Kidney (tissue), 14 donors: ENCODE measurements around the gene TMPRSS15. TPM values are rescaled to one million over a fixed set of nuclear protein-coding genes. Genes with fewer than 3 reads are reported as not detected.

Experiments
- DNase-seq, 5 donors: peaks; one replicate each; pipeline ENCODE4 v3.0.0-alpha.2; 2013 to 2020
- FAIRE-seq: peaks from 2 replicates; lab custom pipeline; 2012; peaks lifted over from hg19 to GRCh38; lab: Jason Lieb, UNC
- H3K27ac ChIP-seq, 2 donors: one replicate each; pipeline ENCODE4 v1.7.0; 2013; ENCODE audit warnings: low read depth in 2 of 2, low read length in 2 of 2, inconsistent platforms in 1 of 2
- H3K27me3 ChIP-seq: one replicate; pipeline ENCODE4 v1.7.1; 2013; ENCODE audit warnings: low read length, inconsistent platforms; ENCODE audit not compliant: control insufficient read depth, insufficient read depth
- H3K36me3 ChIP-seq, 3 donors: one replicate each; pipeline versions ENCODE4 v1.7.0 to v1.7.1; 2013; ENCODE audit warnings: low read length in 3 of 3, control low read depth in 1 of 3, inconsistent platforms in 1 of 3; ENCODE audit not compliant: insufficient read depth in 3 of 3, control insufficient read depth in 2 of 3
- H3K4me1 ChIP-seq, 3 donors: one replicate each; pipeline versions ENCODE4 v1.7.0 to v1.7.1; 2013; ENCODE audit warnings: low read length in 3 of 3, inconsistent platforms in 1 of 3, low read depth in 1 of 3; ENCODE audit not compliant: control insufficient read depth in 2 of 3, insufficient read depth in 2 of 3
- H3K4me3 ChIP-seq, 3 donors: one replicate each; pipeline versions ENCODE4 v1.7.0 to v1.8.1; 2013; ENCODE audit warnings: low read length in 3 of 3, control low read depth in 1 of 3, inconsistent platforms in 1 of 3
- H3K9ac ChIP-seq, 3 donors: one replicate each; pipeline versions ENCODE4 v1.7.0 to v1.7.1; 2013; ENCODE audit warnings: low read length in 3 of 3, control low read depth in 1 of 3, inconsistent platforms in 1 of 3
- H3K9me3 ChIP-seq, 3 donors: one replicate each; pipeline versions ENCODE4 v1.7.0 to v1.7.1; 2013; ENCODE audit warnings: low read length in 3 of 3, control low read depth in 1 of 3, inconsistent platforms in 1 of 3; ENCODE audit not compliant: control insufficient read depth in 2 of 3, insufficient read depth in 1 of 3
- intact Hi-C: fragments of 100-400 bp; cut with DNase I; formaldehyde crosslinking; loops from one replicate; pipeline ENCODE4 v1.11.1; 2022
- polyA plus RNA-seq: library from polyadenylated mRNA; stranded (reverse); fragments of 350-450 nt; fragmentation: Illumina TruSeq; extraction: RNeasy Lipid Tissue Mini Kit (QIAGEN cat#74804); gene quantifications from one replicate; pipeline ENCODE4 v1.2.3, GENCODE V29; 2014; ENCODE audit warnings: low read depth, low replicate concordance; ENCODE audit not compliant: insufficient read depth
- total RNA-seq: library from RNA; stranded (reverse); fragmentation: NEBNext Ultra II Directional; extraction: Animal tissue kit (Norgen Biotek cat#: 25700); gene quantifications from one replicate; pipeline ENCODE4 v1.2.1, GENCODE V29; 2021
- TF ChIP-seq, protein P1 (sequence below): IDR thresholded peaks from 3 replicates; pipeline ENCODE4 v1.5.1; 2012; ENCODE audit warnings: mild to moderate bottlenecking, moderate library complexity, borderline replicate concordance; ENCODE audit not compliant: insufficient read depth; ENCODE audit errors: extremely low read depth
- donor health status: control.
- donor health status: control.
- donor health status: control.
- donor health status: control.
- donor health status: control.
- donor health status: DM: yes; HTN: yes; CAD: no.
- donor health status: Normal renal cell carcinoma (clear cell type).

TMPRSS15 gene
- total and polyA plus RNA-seq, 2 donors from 2014 or later: 0.09 TPM; not detected in 1

DNA sequence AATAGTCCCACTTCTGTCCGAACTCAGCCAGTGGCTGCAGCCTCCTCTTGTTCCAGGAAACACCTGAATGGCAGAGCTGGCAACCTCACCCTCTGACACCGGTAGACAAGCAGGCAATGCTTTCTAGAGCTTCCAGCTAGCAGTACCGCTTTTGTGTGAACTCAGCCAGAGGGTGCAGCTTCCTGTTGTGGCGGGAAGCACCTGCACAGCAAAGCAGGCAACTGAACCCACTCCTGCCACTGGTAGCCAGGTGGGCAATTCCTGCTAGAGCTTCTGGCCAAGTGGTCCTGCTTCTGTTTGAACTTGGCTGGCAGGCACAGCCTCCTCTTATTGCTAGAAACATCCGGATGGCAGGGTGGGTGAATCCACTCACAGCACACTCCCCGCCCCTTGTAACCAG is 40.1 kb upstream of the TMPRSS15 start:
- H3K9me3 ChIP-seq: peaks cover 0 to 4% (median 0%) of the 10 kb centered on the region in 3 donors
- H3K9ac ChIP-seq: no peak overlapping the region
- DNase-seq (no peak), FAIRE-seq (no peak)
- H3K27me3 ChIP-seq: no peaks in the 10 kb centered on the region
- H3K36me3 ChIP-seq: no peaks in the 10 kb centered on the region
- no peak overlapping the region for H3K27ac ChIP-seq
- H3K4me1 ChIP-seq: no peaks in the 10 kb centered on the region
- TF ChIP-seq, protein P1, sequence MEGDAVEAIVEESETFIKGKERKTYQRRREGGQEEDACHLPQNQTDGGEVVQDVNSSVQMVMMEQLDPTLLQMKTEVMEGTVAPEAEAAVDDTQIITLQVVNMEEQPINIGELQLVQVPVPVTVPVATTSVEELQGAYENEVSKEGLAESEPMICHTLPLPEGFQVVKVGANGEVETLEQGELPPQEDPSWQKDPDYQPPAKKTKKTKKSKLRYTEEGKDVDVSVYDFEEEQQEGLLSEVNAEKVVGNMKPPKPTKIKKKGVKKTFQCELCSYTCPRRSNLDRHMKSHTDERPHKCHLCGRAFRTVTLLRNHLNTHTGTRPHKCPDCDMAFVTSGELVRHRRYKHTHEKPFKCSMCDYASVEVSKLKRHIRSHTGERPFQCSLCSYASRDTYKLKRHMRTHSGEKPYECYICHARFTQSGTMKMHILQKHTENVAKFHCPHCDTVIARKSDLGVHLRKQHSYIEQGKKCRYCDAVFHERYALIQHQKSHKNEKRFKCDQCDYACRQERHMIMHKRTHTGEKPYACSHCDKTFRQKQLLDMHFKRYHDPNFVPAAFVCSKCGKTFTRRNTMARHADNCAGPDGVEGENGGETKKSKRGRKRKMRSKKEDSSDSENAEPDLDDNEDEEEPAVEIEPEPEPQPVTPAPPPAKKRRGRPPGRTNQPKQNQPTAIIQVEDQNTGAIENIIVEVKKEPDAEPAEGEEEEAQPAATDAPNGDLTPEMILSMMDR: no peak
- no peak overlapping the region for H3K4me3 ChIP-seq
- intact Hi-C loops: no loop called here

DNA sequence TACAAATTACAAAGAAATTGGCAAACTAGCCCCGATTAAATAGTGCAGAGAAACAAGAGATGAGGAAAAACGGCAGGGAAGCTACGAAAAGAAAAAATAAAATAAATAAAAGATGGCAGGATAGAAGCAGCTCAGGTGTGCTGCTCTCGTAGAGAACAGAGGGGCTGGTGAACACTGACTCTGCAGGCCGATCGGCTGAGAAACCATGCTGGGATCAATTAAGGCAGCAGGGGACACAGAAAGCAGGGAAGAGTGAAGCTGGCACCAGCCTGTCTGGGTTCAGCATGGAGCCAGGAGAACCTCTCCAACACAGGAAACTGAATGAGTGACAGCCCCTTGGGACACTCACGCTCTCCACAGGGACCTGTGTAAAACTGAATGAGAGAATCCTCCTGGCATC is 39.5 kb upstream of the TMPRSS15 start:
- DNase-seq (no peak), FAIRE-seq (no peak)
- Histone ChIP-seq H3K4me3 (no peak overlapping the region), H3K4me1 (no peaks in the 10 kb centered on the region), H3K9ac (no peak overlapping the region), H3K9me3 (peaks cover 0 to 4% (median 0%) of the 10 kb centered on the region in 3 donors), H3K27me3 (no peaks in the 10 kb centered on the region), H3K36me3 (no peaks in the 10 kb centered on the region), H3K27ac (no peak overlapping the region)
- intact Hi-C loops: no loop called here
- TF ChIP-seq, protein P1: no peak

DNA sequence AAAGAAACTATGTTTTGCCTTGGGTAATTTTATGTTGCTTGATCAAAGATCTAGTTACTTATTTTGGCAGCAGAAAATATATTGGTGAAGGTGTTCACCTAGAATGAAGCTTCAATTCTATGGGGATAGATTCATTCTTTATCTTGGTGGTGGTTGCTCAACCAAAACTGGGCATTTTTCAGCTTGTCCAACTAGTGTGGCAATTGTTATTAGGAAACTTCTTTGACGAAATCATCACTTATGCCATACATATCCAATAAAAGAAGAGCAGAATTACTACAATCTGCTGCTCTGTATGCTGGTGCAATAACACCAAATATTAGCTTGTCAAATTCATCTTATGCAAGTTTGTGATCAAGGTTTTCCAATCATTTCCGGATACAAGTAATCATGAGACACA is 26.8 kb upstream of the TMPRSS15 start:
- Histone ChIP-seq H3K4me1 (no peaks in the 10 kb centered on the region), H3K27ac (no peak overlapping the region), H3K4me3 (no peak overlapping the region), H3K27me3 (no peaks in the 10 kb centered on the region), H3K9ac (no peak overlapping the region), H3K36me3 (no peaks in the 10 kb centered on the region), H3K9me3 (no peaks in the 10 kb centered on the region)
- TF ChIP-seq, protein P1: no peak
- intact Hi-C loops: no loop called here
- DNase-seq (no peak), FAIRE-seq (no peak)

DNA sequence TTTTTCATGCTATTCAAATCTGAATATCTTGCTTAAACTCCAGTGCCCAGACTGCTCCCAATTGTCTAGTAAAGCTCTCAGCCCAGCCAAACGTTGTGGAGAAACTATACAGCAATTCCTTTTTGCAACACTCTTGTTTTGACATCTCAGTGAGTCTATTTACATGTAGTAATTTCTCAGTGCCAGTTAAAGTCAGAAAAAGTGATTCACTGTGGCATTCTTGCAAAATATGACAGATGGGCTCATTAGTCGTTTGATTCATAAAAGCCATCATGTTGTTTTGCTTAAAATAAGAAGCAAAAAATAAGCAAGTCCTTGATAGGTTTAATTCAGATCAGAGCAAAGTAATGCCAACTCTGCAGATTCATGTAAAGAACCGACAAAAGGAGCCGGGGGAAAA is 20.7 kb upstream of the TMPRSS15 start:
- H3K9ac ChIP-seq: no peak overlapping the region
- no peaks in the 10 kb centered on the region for H3K27me3 ChIP-seq
- intact Hi-C loops: no loop called here
- no peaks in the 10 kb centered on the region for H3K36me3 ChIP-seq
- H3K9me3 ChIP-seq: no peaks in the 10 kb centered on the region
- FAIRE-seq (no peak), DNase-seq (no peak)
- no peaks in the 10 kb centered on the region for H3K4me1 ChIP-seq
- TF ChIP-seq, protein P1: no peak
- no peak overlapping the region for H3K4me3 ChIP-seq
- H3K27ac ChIP-seq: no peak overlapping the region
